DMS153 treated with DMSO at 0.1 percent for 48 hours (cell line): ENCODE measurements around the gene ATXN2.
"Not testable (repeated sequence)": the region's sequence is repeated elsewhere in the genome, so short reads cannot be mapped to it uniquely, and the experiment has no call there.

ENCODE experiments used
- DNase-seq: peaks from one replicate; lab custom pipeline; 2025; ENCODE audit not compliant: unreplicated experiment; lab: John Stamatoyannopoulos, UW

ATXN2 gene

GRCh38 chr12:111573476-111573875 is 25.6 kb downstream of the ATXN2 start:
- DNase-seq: no peak

GRCh38 chr12:111570084-111570961 is 28.8 kb downstream of the ATXN2 start:
- DNase-seq: no peak

DNA sequence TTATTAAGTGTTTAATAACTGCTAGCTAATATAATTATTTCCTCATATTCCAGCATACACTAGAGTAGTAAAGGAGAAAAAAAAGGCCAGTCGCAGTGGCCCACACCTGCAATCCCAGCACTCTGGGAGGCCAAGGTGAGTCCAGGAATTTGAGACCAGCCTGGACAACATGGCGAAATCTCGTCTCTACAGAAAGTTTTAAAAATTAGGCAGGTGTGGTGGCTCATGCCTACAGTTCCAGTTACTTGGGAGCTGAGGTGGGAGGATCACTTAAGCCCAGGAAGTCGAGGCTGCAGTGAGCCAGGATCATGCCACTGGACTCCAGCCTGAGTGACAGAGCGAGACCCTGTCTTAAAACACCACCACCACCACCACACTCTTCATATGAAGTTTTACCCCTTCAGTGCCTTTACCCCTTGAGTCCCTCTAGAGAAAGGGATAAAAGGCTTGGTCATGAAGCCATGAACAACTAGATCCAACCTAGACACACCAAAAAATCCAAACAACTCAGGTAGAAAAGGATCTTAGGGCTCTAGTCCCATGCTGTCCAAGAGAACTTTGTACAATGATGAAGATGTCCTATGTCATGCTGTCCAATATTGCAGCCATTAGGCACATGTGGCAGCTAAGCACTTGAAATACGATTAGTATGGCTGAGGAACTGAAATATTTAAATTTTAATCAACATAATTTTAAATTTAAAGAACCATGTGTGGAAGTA is 29.6 kb downstream of the ATXN2 start:
- no peak for DNase-seq

- DNase-seq: not testable (repeated sequence)
Measured at GRCh38 chr12:111560844-111561243, 38.3 kb downstream of the ATXN2 start.

- no peak for DNase-seq
Measured at GRCh38 chr12:111558107-111558376, 41.1 kb downstream of the ATXN2 start.

- no peak for DNase-seq
Measured at GRCh38 chr12:111557271-111558106, 41.6 kb downstream of the ATXN2 start.

- no peak for DNase-seq
Measured at GRCh38 chr12:111556676-111557075, 42.4 kb downstream of the ATXN2 start.

DNA sequence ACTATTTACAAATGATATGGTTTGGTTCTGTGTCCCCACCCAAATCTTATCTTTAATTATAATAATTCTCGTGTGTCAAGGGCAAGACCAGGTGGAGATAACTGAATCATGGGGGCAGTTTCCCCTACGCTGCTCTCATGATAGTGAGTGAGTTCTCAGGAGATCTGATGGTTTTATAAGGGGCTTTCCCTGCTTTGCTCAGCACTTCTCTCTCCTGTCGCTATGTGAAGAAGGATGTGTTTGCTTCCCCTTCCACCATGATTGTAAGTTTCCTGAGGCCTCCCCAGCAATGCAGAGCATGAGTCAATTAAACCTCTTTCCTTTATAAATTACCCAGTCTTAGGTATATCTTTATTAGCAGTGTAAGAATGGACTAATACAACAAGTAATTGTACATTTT is 43.8 kb downstream of the ATXN2 start:
- DNase-seq: not testable (repeated sequence)

- DNase-seq: no peak
Measured at GRCh38 chr12:111546758-111547383, 52.2 kb downstream of the ATXN2 start.

DNA sequence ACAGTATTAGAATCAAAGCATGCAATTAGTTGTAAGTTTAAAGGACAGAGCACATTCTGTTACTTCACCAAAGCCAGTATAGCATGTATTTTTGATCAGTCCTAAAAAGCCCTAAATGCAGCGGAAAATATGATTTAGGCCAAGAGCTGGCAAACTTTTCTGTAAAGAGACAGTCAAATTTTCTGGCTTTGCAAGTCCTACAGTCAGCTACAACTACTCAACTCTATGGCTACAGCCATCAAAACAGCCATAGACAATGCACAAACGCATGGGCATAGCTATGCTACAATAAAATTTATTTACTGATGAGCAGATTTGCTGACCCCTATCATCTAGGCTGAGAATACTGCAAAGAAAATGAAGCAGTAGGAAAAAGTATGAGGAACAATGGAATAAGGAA is 52.9 kb downstream of the ATXN2 start:
- DNase-seq: no peak

GRCh38 chr12:111544032-111544431 is 55.1 kb downstream of the ATXN2 start:
- DNase-seq: no peak

DNA sequence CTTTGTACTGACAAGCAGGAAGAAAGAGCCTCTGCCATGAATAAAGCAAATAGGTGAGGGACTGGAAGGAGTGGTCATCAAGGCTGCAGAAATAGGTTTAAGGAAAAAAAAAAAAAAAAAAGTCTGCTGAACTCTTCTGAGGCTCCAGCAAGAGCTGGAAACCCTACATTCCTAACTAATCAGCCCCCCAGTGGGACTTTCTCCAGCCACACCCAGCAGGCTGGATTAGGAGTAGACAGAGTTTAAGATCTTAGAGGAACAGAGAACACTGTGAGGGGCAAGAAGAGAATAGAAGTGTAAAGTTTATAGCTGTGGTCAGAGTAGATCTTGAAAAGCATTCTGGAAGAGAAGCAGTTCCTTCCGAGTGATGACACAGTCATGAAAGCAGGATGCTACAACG is 66.4 kb downstream of the ATXN2 start:
- no peak for DNase-seq

- no peak for DNase-seq
Measured at GRCh38 chr12:111529424-111530368, 69.4 kb downstream of the ATXN2 start.

GRCh38 chr12:111523587-111524167 is 75.4 kb downstream of the ATXN2 start:
- DNase-seq: no peak

- no peak for DNase-seq
Measured at GRCh38 chr12:111521801-111522200, 77.3 kb downstream of the ATXN2 start.

DNA sequence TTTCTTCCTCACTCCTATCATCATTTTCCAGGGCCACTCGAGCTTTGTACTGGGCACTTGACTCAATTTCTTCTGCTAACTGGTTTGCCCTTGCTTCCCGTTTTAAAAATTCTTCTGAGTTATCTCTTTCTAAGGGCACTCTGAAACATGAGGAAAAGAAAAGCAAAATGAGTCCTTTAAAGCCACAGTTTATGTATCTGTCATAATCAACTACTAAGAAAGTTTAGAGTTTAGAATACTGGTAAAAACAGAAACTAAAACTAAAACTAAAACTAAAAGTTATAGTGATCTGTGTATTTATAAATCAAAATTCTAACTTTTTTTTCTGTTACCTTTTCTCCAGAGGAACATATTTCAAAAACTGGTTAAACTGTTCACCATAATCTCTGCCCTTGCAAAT is 79.2 kb downstream of the ATXN2 start:
- DNase-seq: no peak

DNA sequence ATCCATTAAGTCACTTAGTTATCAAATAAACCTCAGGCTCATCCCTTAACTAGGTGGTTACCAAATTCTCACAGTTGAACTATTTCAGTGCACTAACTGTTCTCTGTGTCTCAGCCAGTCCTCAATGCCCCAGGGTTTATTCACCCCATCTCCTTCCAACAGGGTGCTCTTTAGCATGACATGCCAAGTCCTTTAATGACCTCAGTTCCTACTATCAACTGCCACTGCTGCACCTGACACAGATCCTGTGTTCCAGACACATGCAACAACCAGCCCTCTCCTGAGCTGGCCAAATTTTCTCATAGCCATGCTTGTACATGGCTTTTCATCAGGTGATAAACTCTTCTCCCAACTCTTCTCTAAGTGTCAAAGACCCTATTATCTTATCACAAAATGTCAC is 80.0 kb downstream of the ATXN2 start:
- DNase-seq: no peak

- DNase-seq: not testable (repeated sequence)
Measured at GRCh38 chr12:111507719-111508118, 91.4 kb downstream of the ATXN2 start.

DNA sequence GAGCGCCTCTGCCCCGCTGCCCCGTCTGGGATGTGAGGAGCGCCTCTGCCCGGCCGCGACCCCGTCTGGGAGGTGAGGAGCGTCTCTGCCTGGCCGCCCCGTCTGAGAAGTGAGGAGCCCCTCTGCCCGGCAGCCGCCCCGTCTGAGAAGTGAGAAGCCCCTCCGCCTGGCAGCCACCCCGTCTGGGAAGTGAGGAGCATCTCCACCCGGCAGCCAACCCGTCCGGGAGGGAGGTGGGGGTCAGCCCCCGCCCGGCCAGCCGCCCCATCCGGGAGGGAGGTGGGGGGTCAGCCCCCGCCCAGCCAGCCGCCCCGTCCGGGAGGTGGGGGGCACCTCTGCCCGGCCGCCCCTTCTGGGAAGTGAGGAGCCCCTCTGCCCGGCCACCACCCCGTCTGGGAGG is 91.9 kb downstream of the ATXN2 start:
- DNase-seq: not testable (repeated sequence)

GRCh38 chr12:111506260-111506659 is 92.9 kb downstream of the ATXN2 start:
- no peak for DNase-seq
